H1 (cell line): ENCODE data around the gene MLYCD. TPM values are rescaled to one million over a fixed set of nuclear protein-coding genes. Genes with fewer than 3 reads are reported as not detected.

ENCODE experiments used
- CEBPB ChIP-seq: IDR thresholded peaks from 2 replicates; pipeline ENCODE4 v1.6.1; 2012; ENCODE audit warnings: low read depth, low read length
- CREB1 ChIP-seq: IDR thresholded peaks from 2 replicates; pipeline ENCODE4 v1.6.1; 2012; ENCODE audit warnings: inconsistent platforms
- EZH2 ChIP-seq: fragments of 200-600 bp; sonication (generic); IDR thresholded peaks from 2 replicates; pipeline ENCODE4 v1.7.1; 2012; ENCODE audit warnings: low read depth, mild to moderate bottlenecking, moderate library complexity, low read length, inconsistent platforms; ENCODE audit not compliant: severe bottlenecking
- FOSL1 ChIP-seq: IDR thresholded peaks from 2 replicates; pipeline ENCODE4 v1.6.1; 2011; ENCODE audit warnings: mild to moderate bottlenecking, low read depth, low read length, moderate library complexity; ENCODE audit not compliant: insufficient read depth
- KDM1A ChIP-seq: fragments of 200-600, 300-600 bp; sonication (generic); IDR thresholded peaks from 2 replicates; pipeline ENCODE4 v1.7.1; 2016; ENCODE audit warnings: mild to moderate bottlenecking, low read length, borderline replicate concordance
- POLR2AphosphoS5 ChIP-seq: IDR thresholded peaks from 2 replicates; pipeline ENCODE4 v1.6.1; 2011; ENCODE audit warnings: low read depth, low read length
- SIN3A ChIP-seq, 2 experiments: IDR thresholded peaks in 1 of 2; conservative IDR thresholded peaks in 1 of 2; 2 replicates each; pipeline ENCODE4 v1.6.1; 2011 to 2012; ENCODE audit warnings: low read length in 2 of 2, improper control_type of control experiment in 1 of 2, low read depth in 1 of 2, mild to moderate bottlenecking in 1 of 2
- SP4 ChIP-seq: IDR thresholded peaks from 2 replicates; pipeline ENCODE4 v1.6.1; 2012; ENCODE audit warnings: low read length, inconsistent platforms
- TEAD4 ChIP-seq: IDR thresholded peaks from 2 replicates; pipeline ENCODE4 v1.6.1; 2012; ENCODE audit warnings: low read depth, low read length, inconsistent platforms, mixed read lengths
- polyA plus RNA-seq, 7 experiments: library from polyadenylated mRNA; depleted of rRNA in 3 of 7; stranded (reverse) in 5 of 7; unstranded in 2 of 7; fragments of >200 nt in 5 of 7; fragments of 200-250 nt in 2 of 7; gene quantifications; 1 replicate in 5 of 7; 2 replicates in 1 of 7; 4 replicates in 1 of 7; pipeline versions ENCODE4 v1.2.1 to v1.2.3, GENCODE V29; 2011 to 2013; ENCODE audit warnings: missing spikeins in 2 of 7, mixed read lengths in 2 of 7
- total RNA-seq: library from RNA; stranded (reverse); fragmentation: NEBNext Ultra II Directional; extraction: Animal tissue kit (Norgen Biotek cat#: 25700); gene quantifications from 2 replicates; pipeline ENCODE4 v1.2.1, GENCODE V29; 2021
- TF ChIP-seq, protein P1 (sequence below): IDR thresholded peaks from 2 replicates; pipeline ENCODE4 v1.6.1; 2011; ENCODE audit warnings: low read length, improper control_type of control experiment

The MLYCD gene
- total and polyA plus RNA-seq, 2 of the 8 experiments (the other 6 are each of a cell fraction or from before 2014, with no cell fraction given), result 3.7 to 7.0 TPM

DNA sequence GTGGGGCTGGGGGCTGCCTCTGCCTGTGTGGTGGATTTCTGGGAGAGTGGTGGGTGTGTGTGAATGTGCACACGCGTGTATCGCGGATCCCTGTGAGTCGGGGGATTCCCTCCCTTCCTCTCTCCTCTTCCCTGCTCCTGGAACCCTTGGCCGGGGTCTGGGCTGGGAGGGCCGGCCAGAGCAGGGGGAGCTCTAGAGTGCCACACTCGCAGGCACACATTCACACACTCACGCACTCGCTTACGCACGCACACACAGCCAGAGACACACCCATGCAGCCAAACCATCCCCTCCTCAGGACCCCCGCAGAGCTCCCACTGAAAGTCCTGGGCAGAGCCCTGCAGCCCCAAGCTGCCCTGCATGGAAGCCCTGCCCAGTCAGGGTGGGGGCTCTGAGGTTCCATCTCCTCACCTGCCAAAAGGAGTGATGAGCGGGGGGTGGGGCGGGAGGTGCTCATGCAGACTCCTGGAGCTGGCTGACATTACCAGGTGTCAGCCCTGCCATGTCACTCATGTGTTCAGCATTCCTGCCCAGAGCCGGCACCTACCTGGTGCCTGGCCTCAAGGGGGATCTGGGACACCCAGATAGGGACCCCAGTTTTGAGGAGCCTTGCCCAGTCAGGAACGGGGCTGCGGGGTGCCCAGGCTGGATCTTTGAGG is 71.0 kb downstream of the MLYCD start (continued):
- TF ChIP-seq, protein P1, sequence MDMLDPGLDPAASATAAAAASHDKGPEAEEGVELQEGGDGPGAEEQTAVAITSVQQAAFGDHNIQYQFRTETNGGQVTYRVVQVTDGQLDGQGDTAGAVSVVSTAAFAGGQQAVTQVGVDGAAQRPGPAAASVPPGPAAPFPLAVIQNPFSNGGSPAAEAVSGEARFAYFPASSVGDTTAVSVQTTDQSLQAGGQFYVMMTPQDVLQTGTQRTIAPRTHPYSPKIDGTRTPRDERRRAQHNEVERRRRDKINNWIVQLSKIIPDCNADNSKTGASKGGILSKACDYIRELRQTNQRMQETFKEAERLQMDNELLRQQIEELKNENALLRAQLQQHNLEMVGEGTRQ, result no peak
- TF ChIP-seq CREB1 (no peak), POLR2AphosphoS5 (no peak), CEBPB (no peak), SIN3A (conservative IDR thresholded peaks at IDR 0.05 in 1 of 2, IDR thresholded peaks at IDR 0.05 in 1 of 2; ENCODE audit: low read depth in 1 of 2, low read length in 2 of 2) (no peak), SP4 (no peak), KDM1A (no peak), TEAD4 (no peak), EZH2 (no peak), FOSL1 (no peak)
- TF ChIP-seq, all 59 proteins: peak for 0
